HG02642 (cell line): ENCODE measurements around the gene CACNB2.
"Not testable (repeated sequence)": the region's sequence is repeated elsewhere in the genome, so short reads cannot be mapped to it uniquely, and the experiment has no call there.

Experiments
- ATAC-seq: cut with Tn5 transposase; IDR thresholded peaks from one replicate; pipeline ENCODE4 v1.9.1; 2021; ENCODE audit warnings: mild to moderate bottlenecking; ENCODE audit not compliant: unreplicated experiment, poor library complexity

Gene CACNB2

GRCh38 chr10:18195060-18195799 is 55.0 kb downstream of the CACNB2 start:
- no peak for ATAC-seq

- ATAC-seq, result no peak
These were observed 56.8 kb downstream of the CACNB2 start for GRCh38 chr10:18196806-18197550.

- ATAC-seq, result no peak
These were observed 57.5 kb downstream of the CACNB2 start for GRCh38 chr10:18197706-18198105.

GRCh38 chr10:18201877-18202276 is 61.7 kb downstream of the CACNB2 start:
- no peak for ATAC-seq

DNA sequence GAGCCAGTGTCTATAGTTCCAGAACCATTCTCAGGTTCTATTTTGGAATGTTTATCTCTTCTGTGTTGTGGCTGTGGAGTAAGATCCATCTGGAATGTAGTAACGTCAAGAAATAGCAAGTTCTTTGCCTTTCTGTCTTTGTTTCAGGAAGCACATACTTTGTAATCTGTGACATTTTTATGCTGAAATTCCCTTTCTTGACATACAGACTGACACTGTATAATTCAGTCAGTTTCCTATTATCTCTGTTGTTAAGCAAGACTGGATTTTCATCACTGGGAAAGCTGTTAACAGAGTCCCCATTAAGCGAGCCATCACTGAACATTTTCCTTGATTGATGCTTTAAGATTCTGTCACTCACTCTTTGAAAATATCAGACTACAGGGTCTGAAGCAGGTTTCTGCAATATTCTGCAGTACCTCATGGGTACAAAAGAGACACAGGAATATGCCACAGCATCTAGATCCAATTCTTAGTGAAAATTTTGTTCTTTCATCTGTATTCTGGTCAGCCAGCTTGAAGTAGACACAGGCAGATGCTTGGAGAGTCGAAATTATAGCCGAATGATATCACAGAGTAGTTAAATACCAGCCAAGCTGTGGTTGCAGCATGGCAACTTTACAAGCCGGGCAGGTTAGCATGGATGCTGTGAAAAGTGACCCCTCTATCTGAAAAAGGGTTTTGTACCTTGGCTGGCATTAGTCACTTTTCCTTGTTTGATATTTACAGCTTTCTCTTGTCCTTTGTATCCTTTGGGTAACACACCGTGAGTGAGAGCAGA is 62.6 kb downstream of the CACNB2 start:
- no peak for ATAC-seq

- ATAC-seq, result no peak
These were observed 63.2 kb downstream of the CACNB2 start for GRCh38 chr10:18203471-18203870.

GRCh38 chr10:18204039-18204835 is 64.0 kb downstream of the CACNB2 start:
- no peak for ATAC-seq

- ATAC-seq, result no peak
These were observed 65.0 kb downstream of the CACNB2 start for GRCh38 chr10:18205098-18205834.

DNA sequence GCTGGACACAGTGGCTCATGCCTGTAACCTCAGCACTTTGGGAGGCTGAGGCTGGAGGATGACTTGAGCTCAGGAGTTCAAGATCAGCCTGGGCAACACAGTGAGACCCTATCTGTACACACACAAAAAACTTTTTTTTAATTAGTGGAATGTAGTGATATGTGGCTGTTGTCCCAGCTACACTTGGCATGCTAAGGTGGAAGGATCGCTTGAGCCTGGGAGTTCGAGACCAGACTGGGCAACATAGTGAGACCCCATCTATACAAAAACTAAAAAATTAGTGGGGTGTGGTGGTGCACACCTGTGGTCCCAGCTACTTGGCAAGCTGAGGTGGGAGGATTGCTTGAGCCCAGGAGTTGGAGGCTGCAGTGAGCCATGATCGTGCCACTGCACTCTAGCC is 68.0 kb downstream of the CACNB2 start:
- ATAC-seq, result not testable (repeated sequence)

DNA sequence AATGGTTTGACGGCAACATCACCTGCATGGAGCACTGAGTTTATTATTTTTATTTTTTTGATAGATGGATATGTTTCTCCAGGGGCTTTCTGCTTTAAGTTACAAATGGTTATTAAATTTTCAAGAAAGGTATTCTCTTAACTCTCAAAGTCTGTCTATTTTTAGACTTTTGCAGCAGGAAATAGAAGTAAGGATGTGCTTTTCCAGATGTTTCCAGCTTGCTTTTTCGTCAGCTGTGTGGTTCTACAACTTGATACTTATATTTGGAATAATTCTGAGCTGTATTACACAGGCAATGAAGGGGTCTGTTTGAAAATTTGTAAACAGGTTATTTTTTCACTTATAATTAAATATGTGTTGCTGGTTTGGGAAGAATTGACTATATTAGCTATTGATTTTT is 69.0 kb downstream of the CACNB2 start:
- ATAC-seq, result no peak

DNA sequence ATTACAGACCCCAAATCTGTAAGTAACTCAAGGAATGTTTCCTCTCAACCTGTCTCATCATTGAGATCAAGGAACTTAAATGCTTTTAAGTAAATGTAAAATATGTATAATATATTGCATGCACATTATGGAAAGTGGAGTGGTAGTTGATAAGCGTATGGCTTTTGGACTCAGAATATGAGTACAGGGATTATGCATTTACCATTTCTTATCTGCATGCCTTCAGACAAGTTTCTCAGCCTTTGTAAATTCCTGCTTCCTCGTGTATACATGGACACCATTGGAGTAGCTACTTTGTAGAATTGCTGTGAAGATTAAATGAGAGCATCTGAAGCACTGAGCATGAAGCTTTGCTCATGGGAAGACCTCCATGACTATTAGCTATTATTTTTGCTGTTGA is 70.5 kb downstream of the CACNB2 start:
- no peak for ATAC-seq

GRCh38 chr10:18211862-18212261 is 71.6 kb downstream of the CACNB2 start:
- no peak for ATAC-seq

- ATAC-seq, result no peak
These were observed 73.0 kb downstream of the CACNB2 start for GRCh38 chr10:18213271-18213670.

GRCh38 chr10:18214691-18215563 is 74.7 kb downstream of the CACNB2 start:
- no peak for ATAC-seq

- ATAC-seq, result no peak
These were observed 76.3 kb downstream of the CACNB2 start for GRCh38 chr10:18216482-18216881.

GRCh38 chr10:18217577-18217976 is 77.4 kb downstream of the CACNB2 start:
- no peak for ATAC-seq

DNA sequence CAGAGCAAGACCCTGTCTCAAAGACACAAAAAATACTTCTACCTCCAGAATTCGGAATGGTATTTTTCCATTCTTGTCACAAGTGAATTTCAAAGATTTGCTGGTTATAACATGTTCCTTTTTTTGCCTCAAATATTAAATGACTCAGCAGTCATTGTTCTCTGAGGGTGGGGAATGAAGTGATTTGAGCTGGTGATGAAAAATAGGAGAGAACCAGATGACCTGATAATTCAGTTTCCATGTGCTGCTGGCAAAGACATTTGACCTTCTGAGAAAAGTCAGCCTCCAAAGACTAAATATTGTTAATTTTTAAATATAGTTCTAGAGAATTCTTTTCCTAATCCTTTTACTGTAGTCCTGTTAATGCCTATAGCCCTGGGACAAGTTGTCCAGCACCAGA is 78.9 kb downstream of the CACNB2 start:
- no peak for ATAC-seq

DNA sequence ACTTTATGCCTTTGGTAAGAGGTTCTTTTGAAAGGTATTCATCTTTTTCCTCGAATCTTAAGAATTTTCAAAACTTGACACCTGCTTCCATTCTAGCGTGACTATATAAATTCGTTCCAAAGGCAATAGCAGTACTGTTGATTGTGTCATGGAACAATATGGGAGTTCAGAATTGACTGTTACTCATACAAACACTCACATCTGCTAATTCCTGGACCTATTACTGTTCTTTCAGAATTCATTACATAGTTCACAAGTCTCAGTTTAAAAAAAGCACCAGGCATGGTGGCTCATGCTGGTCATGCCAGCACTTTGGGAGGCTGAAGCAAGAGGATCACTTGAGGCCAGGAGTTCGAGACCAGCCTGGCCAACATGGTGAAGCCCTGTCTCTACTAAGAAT is 80.9 kb downstream of the CACNB2 start:
- ATAC-seq, result no peak

- ATAC-seq, result no peak
These were observed 81.7 kb downstream of the CACNB2 start for GRCh38 chr10:18221882-18222281.
